ENCODE measurements around the gene POLD3. TPM values are rescaled to one million over a fixed set of nuclear protein-coding genes. Genes with fewer than 3 reads are reported as not detected.

POLD3 gene
- total RNA-seq, 1 donor from 2014 or later = 50.1 TPM

DNA sequence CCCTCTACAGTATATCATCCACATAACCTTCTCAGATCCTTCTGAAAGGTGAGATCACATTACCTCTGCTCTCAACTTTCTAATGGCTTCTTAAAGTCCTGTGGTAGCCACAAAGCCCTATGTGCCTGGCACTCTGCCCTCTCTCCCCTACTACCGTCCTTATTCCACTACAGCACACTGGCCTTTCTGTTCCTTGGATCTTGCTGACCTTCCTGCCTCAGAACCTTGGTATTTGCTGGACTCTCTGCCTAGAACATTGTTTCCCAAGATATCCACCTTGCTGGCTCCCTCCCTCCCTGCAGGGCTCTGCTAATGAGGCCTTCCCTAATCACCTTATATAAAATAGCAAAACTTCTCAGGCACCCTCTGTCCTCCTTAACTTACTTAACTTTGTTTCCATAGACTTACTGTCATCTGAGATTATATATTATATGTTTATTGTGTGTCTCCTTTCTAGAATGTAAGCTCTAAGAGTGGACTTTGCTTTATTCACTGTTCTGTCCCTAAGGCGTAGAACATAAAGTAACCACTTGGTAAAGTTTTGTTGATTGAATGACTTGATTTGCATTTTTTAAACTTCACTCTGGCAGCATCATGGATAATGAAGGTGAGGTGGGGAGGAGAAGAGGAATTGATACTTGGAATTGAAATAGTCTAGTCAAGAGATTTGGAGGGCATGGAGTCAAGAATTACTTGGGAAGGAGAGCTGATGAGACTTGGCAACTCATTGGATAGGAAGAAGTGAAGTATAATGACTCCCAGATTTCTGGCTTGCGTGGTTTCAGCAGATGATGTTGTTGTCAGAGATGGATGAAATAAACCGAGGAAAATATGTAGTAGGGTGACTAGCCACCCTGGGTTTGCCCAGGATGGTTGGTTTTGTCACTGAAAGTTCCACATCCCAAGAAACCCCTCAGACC, 10.5 kb downstream of the POLD3 start:
- DNase-seq (ENCODE audit: low spot score) = no peak
- Mint-ChIP-seq H3K27ac (no peak overlapping the region), H3K9me3 (no peaks in the 10 kb centered on the region), H3K4me3 (no peak overlapping the region), H3K4me1 (ENCODE audit: low read depth) (no peaks in the 10 kb centered on the region), H3K27me3 (ENCODE audit: insufficient read depth) (no peaks in the 10 kb centered on the region), H3K36me3 (ENCODE audit: low read depth) (peaks cover 12% of the 10 kb centered on the region)
- intact Hi-C loops (cut with micrococcal nuclease) = no loop called here

DNA sequence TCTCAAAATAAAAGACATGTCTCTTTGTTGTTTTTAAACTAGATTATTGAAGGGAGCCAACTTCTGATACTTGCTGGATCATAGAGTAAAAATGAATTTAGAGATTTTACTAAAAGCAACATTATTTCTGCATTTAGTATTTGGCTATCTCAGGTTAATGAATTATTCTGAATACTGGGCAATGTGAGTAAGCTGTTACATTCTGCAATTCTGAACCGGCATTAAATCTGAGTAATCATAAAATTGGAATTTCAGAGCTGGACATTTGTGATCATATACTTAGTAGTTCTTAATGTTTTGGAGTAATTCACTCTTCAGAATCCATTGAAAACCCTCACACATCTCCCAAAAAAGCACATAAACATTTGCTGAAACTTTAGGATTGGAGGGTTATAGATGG, 11.5 kb downstream of the POLD3 start:
- no peaks in the 10 kb centered on the region for H3K27me3 Mint-ChIP-seq (ENCODE audit: insufficient read depth)
- intact Hi-C loops (cut with micrococcal nuclease) = no loop called here
- H3K9me3 Mint-ChIP-seq = no peaks in the 10 kb centered on the region
- no peak overlapping the region for H3K27ac Mint-ChIP-seq
- no peak for DNase-seq (ENCODE audit: low spot score)
- no peak overlapping the region for H3K4me3 Mint-ChIP-seq
- peaks cover 11% of the 10 kb centered on the region for H3K36me3 Mint-ChIP-seq (ENCODE audit: low read depth)
- no peaks in the 10 kb centered on the region for H3K4me1 Mint-ChIP-seq (ENCODE audit: low read depth)

DNA sequence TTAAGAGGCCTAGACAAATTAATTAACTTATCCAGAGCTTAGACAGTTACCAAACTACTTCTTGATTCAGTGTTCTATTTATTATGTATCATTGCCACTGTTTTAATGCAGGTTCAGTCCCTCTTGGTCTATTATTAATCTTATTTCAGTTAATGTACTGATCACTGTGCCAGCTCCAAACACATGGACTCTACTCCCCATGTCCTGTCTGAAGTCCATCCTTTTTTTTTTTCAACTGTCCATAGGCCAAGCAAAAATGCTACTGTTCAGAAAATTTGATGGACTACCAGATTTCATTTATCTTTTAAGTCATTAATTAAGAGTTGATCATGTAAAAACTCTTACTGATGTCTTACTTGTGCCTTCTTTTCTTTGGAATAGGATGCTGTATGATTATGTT, 11.9 kb downstream of the POLD3 start:
- no peak overlapping the region for H3K4me3 Mint-ChIP-seq
- no peaks in the 10 kb centered on the region for H3K9me3 Mint-ChIP-seq
- peaks cover 11% of the 10 kb centered on the region for H3K36me3 Mint-ChIP-seq (ENCODE audit: low read depth)
- no peak for DNase-seq (ENCODE audit: low spot score)
- H3K27me3 Mint-ChIP-seq (ENCODE audit: insufficient read depth) = no peaks in the 10 kb centered on the region
- H3K27ac Mint-ChIP-seq = no peak overlapping the region
- no peaks in the 10 kb centered on the region for H3K4me1 Mint-ChIP-seq (ENCODE audit: low read depth)
- intact Hi-C loops (cut with micrococcal nuclease) = no loop called here

DNA sequence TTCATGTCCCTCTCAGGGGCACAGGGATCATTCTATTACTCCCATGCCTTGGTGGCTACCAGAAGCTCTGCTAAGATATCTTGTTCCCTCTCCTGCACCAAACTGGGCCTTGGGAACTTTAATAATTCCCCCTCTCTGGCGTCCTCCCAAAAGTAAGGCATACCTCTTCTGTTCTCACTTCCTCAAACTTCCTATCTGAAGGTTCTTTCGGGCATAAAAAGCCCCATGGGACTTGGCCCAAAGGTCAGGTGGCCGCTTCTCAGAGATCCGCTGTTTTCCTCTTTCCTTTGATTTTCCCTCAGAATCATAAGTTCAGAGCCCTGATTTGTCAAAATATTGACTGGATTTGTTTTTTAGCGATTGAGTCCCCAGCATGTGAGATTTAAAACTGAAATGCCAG, 13.0 kb downstream of the POLD3 start:
- H3K4me1 Mint-ChIP-seq (ENCODE audit: low read depth) = no peaks in the 10 kb centered on the region
- H3K27ac Mint-ChIP-seq = no peak overlapping the region
- no peak for DNase-seq (ENCODE audit: low spot score)
- intact Hi-C loops (cut with micrococcal nuclease) = no loop called here
- peaks cover 10% of the 10 kb centered on the region for H3K36me3 Mint-ChIP-seq (ENCODE audit: low read depth)
- no peaks in the 10 kb centered on the region for H3K27me3 Mint-ChIP-seq (ENCODE audit: insufficient read depth)
- H3K4me3 Mint-ChIP-seq = no peak overlapping the region
- no peaks in the 10 kb centered on the region for H3K9me3 Mint-ChIP-seq

DNA sequence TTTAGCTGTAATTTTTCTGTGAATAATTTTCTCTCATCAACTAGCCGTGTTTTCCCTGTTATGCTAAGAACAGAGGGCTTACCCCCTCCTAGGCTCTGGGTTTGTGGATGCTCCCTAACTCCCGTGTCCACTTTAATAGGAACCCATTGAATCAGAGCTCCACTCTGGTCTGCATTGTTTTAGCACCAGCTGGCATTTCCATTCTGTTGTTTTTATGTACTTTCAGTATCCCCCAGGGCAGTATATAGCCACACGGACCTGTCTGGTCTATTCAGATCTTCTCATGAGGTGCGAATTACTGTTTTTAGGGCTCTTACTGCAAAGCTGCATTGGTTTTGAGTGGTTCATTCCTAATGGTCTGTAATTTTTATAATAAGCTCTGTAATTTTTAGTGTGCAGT, 16.0 kb downstream of the POLD3 start:
- Mint-ChIP-seq H3K27me3 (ENCODE audit: insufficient read depth) (no peaks in the 10 kb centered on the region), H3K36me3 (ENCODE audit: low read depth) (peaks cover 16% of the 10 kb centered on the region), H3K4me3 (no peak overlapping the region), H3K27ac (no peak overlapping the region), H3K9me3 (no peaks in the 10 kb centered on the region), H3K4me1 (ENCODE audit: low read depth) (no peaks in the 10 kb centered on the region)
- intact Hi-C loops (cut with micrococcal nuclease) = no loop called here
- no peak for DNase-seq (ENCODE audit: low spot score)

DNA sequence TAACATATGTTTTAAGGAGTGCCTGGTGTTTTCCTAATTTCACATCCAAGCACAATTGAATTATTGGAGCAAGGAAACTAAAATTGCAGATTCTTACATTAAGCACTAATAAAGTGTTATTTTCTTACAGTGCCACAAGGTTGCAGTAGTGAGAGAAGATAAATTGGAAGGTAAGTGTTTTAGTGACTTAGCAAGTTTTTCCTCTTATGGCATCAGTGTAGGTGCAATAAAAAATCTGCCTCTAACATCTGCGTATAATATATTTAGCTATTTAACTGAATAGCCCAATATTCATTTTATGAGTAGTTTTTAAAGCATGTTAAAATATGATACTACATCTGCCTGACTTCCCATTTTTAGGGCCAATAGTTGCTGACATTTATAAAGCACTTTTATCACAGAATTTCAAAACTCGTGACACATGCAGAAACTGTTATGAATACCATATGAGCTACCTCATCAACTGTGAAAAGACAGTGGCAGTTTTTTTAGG, 19.0 kb downstream of the POLD3 start:
- H3K27me3 Mint-ChIP-seq (ENCODE audit: insufficient read depth) = no peaks in the 10 kb centered on the region
- H3K27ac Mint-ChIP-seq = no peak overlapping the region
- intact Hi-C loops (cut with micrococcal nuclease) = loop anchor here (1.0 kb wide), 1 partner anchor 115 kb away; no protein-coding TSS in a partner anchor
- peaks cover 12% of the 10 kb centered on the region for H3K36me3 Mint-ChIP-seq (ENCODE audit: low read depth)
- DNase-seq (ENCODE audit: low spot score) = no peak
- no peaks in the 10 kb centered on the region for H3K9me3 Mint-ChIP-seq
- no peaks in the 10 kb centered on the region for H3K4me1 Mint-ChIP-seq (ENCODE audit: low read depth)
- no peak overlapping the region for H3K4me3 Mint-ChIP-seq

DNA sequence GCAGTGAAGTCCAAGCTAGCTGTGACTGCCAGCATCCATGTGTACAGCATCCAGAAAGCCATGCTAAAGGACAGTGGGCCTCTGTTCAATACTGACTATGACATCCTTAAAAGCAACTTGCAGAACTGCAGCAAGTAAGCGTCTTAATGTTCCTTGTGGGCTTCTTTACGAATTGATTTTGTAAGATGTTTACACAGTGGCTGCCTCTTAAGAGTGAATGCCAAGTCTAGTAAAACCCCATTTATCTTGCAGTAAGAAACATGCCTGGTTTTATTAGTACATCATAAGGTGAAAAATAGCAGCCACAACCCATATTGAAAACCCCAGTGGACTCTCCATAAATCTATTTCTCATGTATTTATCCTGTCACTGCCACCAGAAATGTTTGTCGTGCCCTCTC, 20.5 kb downstream of the POLD3 start:
- peaks cover 17% of the 10 kb centered on the region for H3K36me3 Mint-ChIP-seq (ENCODE audit: low read depth)
- DNase-seq (ENCODE audit: low spot score) = no peak
- intact Hi-C loops (cut with micrococcal nuclease) = no loop called here
- no peak overlapping the region for H3K27ac Mint-ChIP-seq
- H3K9me3 Mint-ChIP-seq = no peaks in the 10 kb centered on the region
- no peaks in the 10 kb centered on the region for H3K27me3 Mint-ChIP-seq (ENCODE audit: insufficient read depth)
- H3K4me3 Mint-ChIP-seq = no peak overlapping the region
- no peaks in the 10 kb centered on the region for H3K4me1 Mint-ChIP-seq (ENCODE audit: low read depth)

DNA sequence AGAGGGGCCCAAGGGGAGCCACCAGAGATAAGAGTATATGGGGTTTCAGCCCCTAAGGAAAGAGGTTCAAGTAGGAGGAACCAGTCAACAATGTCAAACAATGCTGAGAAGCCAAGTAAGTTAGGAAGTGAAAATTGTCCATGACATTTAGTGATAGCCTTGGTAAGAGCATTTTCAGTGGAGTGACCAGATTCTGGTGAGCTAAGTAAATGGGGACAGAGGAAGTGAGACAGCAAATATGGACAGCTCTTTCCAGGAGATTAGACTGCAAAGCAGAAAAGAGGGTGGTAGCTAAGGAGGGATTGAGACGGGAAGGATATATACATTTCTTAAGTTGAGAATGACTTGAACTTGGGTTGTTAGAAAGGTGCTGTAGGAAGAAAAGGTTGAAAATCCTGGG, 22.9 kb downstream of the POLD3 start:
- Mint-ChIP-seq H3K4me3 (no peak overlapping the region), H3K36me3 (ENCODE audit: low read depth) (peaks cover 25% of the 10 kb centered on the region), H3K9me3 (no peaks in the 10 kb centered on the region), H3K27ac (no peak overlapping the region), H3K27me3 (ENCODE audit: insufficient read depth) (no peaks in the 10 kb centered on the region), H3K4me1 (ENCODE audit: low read depth) (no peaks in the 10 kb centered on the region)
- intact Hi-C loops (cut with micrococcal nuclease) = no loop called here
- DNase-seq (ENCODE audit: low spot score) = no peak

DNA sequence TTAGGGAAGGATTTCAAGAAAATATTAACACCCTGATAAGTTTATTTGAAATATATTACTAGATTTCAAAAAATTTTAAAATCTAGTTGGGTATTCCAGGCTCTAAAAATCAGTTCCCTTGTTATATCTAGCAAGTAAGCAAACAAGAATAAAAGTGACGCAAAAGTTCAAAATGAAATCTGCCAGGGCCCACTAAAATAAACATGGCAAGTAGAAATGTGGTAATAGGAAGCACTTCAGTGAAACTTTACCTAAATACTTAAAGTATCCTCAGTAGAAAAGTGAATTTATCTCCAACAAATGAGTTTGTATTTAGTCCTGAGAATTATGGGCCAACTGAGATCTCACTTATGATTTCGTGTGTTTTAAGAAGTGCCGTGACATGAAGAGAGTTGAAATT, 23.6 kb downstream of the POLD3 start:
- intact Hi-C loops (cut with micrococcal nuclease) = no loop called here
- Mint-ChIP-seq H3K27ac (no peak overlapping the region), H3K4me1 (ENCODE audit: low read depth) (no peaks in the 10 kb centered on the region), H3K4me3 (no peak overlapping the region), H3K36me3 (ENCODE audit: low read depth) (peaks cover 29% of the 10 kb centered on the region), H3K27me3 (ENCODE audit: insufficient read depth) (no peaks in the 10 kb centered on the region), H3K9me3 (no peaks in the 10 kb centered on the region)
- no peak for DNase-seq (ENCODE audit: low spot score)

DNA sequence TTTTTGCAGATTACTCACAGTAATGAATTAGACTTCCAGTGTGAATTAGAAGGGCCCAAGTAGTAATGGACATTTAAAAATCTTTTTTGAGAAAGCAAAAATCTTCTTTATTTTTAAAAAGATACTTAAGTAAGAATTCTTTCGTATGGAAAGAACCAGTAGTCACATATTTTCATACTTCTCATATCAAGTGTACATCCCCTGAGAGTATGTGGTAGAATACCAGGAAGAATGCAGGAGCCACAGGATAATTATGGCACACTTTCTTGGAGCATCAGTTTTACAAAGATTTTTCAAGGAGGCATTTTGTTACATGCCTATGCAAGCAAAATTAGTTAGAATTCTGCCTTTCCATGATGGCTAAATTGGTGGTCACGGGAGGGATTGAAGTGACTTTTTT, 28.1 kb downstream of the POLD3 start:
- no peak for DNase-seq (ENCODE audit: low spot score)
- Mint-ChIP-seq H3K4me3 (no peak overlapping the region), H3K27me3 (ENCODE audit: insufficient read depth) (no peaks in the 10 kb centered on the region), H3K36me3 (ENCODE audit: low read depth) (peaks cover 38% of the 10 kb centered on the region), H3K9me3 (no peaks in the 10 kb centered on the region), H3K27ac (no peak overlapping the region), H3K4me1 (ENCODE audit: low read depth) (no peaks in the 10 kb centered on the region)
- intact Hi-C loops (cut with micrococcal nuclease) = no loop called here

DNA sequence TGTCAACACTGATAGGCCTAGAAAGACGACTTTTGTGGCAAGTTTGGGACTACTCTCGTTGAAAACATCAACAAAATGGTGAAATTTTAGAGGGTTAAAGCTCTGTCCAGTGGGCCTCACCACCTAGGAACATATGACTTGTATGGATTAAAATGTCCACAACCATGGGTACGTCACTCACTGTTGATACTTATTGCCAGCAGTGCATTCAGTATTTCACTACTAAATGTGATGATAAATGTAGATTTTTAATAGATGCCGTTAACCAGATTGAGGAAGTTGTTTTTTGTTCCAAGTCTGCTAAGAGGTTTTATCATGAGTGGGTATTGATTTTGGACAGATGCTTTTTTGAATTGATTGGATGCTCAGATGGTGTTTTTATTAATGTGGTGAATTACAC, 33.7 kb downstream of the POLD3 start:
- peaks cover 41% of the 10 kb centered on the region for H3K36me3 Mint-ChIP-seq (ENCODE audit: low read depth)
- H3K27ac Mint-ChIP-seq = no peak overlapping the region
- no peaks in the 10 kb centered on the region for H3K27me3 Mint-ChIP-seq (ENCODE audit: insufficient read depth)
- H3K4me1 Mint-ChIP-seq (ENCODE audit: low read depth) = no peaks in the 10 kb centered on the region
- H3K9me3 Mint-ChIP-seq = no peaks in the 10 kb centered on the region
- H3K4me3 Mint-ChIP-seq = no peak overlapping the region
- no peak for DNase-seq (ENCODE audit: low spot score)
- intact Hi-C loops (cut with micrococcal nuclease) = no loop called here

DNA sequence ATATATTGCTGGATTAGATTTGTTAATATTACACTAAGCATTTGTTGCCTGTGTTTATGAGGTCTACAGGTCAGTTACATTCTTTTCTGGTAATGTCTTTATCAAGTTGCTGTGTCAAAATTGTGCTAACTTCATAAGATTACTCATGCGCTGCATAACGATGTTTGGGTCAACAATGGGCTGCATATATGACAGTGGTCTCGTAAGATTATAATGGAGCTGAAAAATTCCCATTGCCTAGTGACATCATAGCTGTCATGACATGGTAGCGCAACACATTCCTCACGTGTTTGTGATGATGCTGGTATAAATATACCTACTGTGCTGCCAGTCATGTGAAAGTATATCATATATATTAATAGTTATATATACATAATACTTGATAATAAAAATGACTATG, 34.2 kb downstream of the POLD3 start:
- no peaks in the 10 kb centered on the region for H3K4me1 Mint-ChIP-seq (ENCODE audit: low read depth)
- H3K36me3 Mint-ChIP-seq (ENCODE audit: low read depth) = peaks cover 38% of the 10 kb centered on the region
- no peaks in the 10 kb centered on the region for H3K9me3 Mint-ChIP-seq
- DNase-seq (ENCODE audit: low spot score) = no peak
- no peaks in the 10 kb centered on the region for H3K27me3 Mint-ChIP-seq (ENCODE audit: insufficient read depth)
- no peak overlapping the region for H3K27ac Mint-ChIP-seq
- intact Hi-C loops (cut with micrococcal nuclease) = no loop called here
- no peak overlapping the region for H3K4me3 Mint-ChIP-seq

DNA sequence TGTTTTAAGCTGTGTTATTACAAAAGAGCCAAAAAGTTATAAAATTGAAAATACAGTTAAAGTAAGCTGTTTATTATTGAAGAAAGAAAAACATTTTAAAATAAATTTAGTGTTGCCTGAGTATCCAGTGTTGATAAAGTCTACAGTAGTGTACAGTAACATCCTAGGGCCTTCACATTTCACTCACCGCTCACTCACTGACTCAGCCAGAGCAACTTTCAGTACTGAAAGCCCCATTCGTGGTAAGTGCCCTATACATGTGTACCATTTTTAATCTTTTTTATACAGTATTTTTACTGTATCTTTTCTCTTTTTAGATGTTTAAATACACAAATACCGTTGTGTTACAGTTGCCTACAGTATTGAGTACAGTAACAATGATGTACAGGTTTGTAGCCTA, 35.0 kb downstream of the POLD3 start:
- H3K4me3 Mint-ChIP-seq = no peak overlapping the region
- H3K27me3 Mint-ChIP-seq (ENCODE audit: insufficient read depth) = no peaks in the 10 kb centered on the region
- intact Hi-C loops (cut with micrococcal nuclease) = no loop called here
- H3K27ac Mint-ChIP-seq = no peak overlapping the region
- H3K36me3 Mint-ChIP-seq (ENCODE audit: low read depth) = peaks cover 40% of the 10 kb centered on the region
- no peaks in the 10 kb centered on the region for H3K4me1 Mint-ChIP-seq (ENCODE audit: low read depth)
- no peaks in the 10 kb centered on the region for H3K9me3 Mint-ChIP-seq
- no peak for DNase-seq (ENCODE audit: low spot score)

Measured in activated T-helper 1 cell treated with anti-CD3 and anti-CD28 coated beads, Interleukin-12 subunit alpha, Interleukin-12 subunit beta, Interleukin-2, Interleukin-4 antibody, amounts not matched to agents 30 ng/mL and 10 ng/mL and 1 ng/mL, durations not matched to agents 14 hours and 24 hours and 36 hours (primary cell).